Neural crest cell (in vitro differentiated cells): ENCODE measurements around the gene SEMA6D. TPM values are rescaled to one million over a fixed set of nuclear protein-coding genes. Genes with fewer than 3 reads are reported as not detected.

Source experiments
- DNase-seq: peaks from one replicate; pipeline ENCODE4 v3.0.0; 2021; ENCODE audit warnings: low read depth, mixed read lengths, low spot score
- H3K27ac Mint-ChIP-seq: one replicate; pipeline ENCODE4 v1.8.0; 2021; ENCODE audit warnings: mild to moderate bottlenecking, mixed read lengths; ENCODE audit not compliant: unreplicated experiment
- H3K27me3 Mint-ChIP-seq: 2 replicates; pipeline ENCODE4 v1.8.0; 2021; ENCODE audit warnings: low read depth, mild to moderate bottlenecking, mixed read lengths
- H3K36me3 Mint-ChIP-seq: 2 replicates; pipeline ENCODE4 v1.8.0; 2021; ENCODE audit warnings: low read depth, mild to moderate bottlenecking, mixed read lengths
- H3K4me1 Mint-ChIP-seq: 2 replicates; pipeline ENCODE4 v1.8.0; 2021; ENCODE audit warnings: mixed read lengths
- H3K4me3 Mint-ChIP-seq: one replicate; pipeline ENCODE4 v1.8.0; 2021; ENCODE audit warnings: mild to moderate bottlenecking, mixed read lengths
- H3K9me3 Mint-ChIP-seq: 2 replicates; pipeline ENCODE4 v1.8.0; 2021; ENCODE audit warnings: mixed read lengths
- total RNA-seq: library from RNA; stranded (reverse); gene quantifications from 2 replicates; pipeline ENCODE4 v1.2.1, GENCODE V29; 2021
- TF ChIP-seq, protein P1 (sequence below): fragments of 200-600 bp; sonication (generic); conservative IDR thresholded peaks from 2 replicates; pipeline ENCODE4 v1.5.0; 2021; ENCODE audit warnings: antibody characterized with exemption, mild to moderate bottlenecking

SEMA6D gene
- total RNA-seq, 1 donor from 2014 or later, result 11.1 TPM

DNA sequence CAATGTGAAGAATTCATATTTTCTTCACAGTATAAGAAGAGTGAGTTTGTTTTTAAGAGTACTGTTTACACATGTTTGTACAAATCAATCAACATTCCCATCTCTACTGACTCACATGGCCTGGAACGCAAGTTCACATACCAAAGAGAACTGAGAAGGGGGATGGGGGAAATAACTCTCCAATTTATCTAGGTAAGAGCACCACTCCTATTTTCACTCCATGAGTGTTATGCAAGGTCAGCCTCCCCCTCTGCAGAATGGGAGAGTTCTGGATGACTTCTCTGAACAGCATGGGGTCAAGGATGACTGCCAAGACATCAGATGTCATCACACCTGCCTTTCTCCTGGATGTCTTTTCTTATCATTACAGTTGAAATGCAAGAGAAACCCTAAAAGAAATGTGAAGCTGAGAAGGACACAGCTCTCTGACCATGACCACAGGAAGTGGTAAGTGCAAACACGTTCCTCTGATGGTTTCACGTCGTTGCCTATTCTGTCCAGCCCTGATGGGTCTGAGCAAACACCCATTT is 95.2 kb downstream of the SEMA6D start:
- no peaks in the 10 kb centered on the region for H3K27me3 Mint-ChIP-seq
- TF ChIP-seq, protein P1, sequence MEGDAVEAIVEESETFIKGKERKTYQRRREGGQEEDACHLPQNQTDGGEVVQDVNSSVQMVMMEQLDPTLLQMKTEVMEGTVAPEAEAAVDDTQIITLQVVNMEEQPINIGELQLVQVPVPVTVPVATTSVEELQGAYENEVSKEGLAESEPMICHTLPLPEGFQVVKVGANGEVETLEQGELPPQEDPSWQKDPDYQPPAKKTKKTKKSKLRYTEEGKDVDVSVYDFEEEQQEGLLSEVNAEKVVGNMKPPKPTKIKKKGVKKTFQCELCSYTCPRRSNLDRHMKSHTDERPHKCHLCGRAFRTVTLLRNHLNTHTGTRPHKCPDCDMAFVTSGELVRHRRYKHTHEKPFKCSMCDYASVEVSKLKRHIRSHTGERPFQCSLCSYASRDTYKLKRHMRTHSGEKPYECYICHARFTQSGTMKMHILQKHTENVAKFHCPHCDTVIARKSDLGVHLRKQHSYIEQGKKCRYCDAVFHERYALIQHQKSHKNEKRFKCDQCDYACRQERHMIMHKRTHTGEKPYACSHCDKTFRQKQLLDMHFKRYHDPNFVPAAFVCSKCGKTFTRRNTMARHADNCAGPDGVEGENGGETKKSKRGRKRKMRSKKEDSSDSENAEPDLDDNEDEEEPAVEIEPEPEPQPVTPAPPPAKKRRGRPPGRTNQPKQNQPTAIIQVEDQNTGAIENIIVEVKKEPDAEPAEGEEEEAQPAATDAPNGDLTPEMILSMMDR, result no peak
- H3K27ac Mint-ChIP-seq, result no peak overlapping the region
- H3K36me3 Mint-ChIP-seq, result no peaks in the 10 kb centered on the region
- no peaks in the 10 kb centered on the region for H3K9me3 Mint-ChIP-seq
- H3K4me3 Mint-ChIP-seq, result no peak overlapping the region
- DNase-seq, result no peak
- peaks cover 6% of the 10 kb centered on the region for H3K4me1 Mint-ChIP-seq

DNA sequence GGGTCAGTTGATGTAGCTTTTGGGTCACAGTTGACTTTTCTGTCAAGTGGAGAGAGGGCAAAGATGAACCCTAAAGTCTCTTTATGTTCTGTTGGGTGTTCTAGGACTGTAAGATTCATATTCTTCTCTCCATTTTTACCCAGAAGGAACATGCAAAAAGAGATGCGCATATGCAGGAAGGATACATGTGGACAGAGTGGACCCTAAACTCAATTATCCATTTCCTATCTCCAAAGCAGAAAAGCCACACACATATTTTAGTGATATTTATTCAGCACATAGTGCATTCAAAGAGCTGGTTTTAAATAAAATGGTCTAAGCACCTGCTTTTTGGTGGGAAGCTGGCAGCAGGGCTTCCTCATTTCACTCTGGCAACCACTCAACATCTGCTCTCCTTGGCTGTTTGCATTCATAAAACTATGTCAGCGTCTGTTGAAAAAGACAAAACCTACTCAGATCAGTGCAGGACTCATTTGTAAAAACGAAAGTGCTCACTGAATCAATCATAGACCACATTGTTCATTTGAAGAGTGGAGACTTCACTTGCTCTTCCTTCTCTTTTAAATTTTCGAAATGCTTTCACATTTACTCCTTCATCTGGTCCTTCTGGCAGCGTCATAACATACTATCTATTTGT is 96.6 kb downstream of the SEMA6D start:
- TF ChIP-seq, protein P1, result no peak
- H3K27me3 Mint-ChIP-seq, result no peaks in the 10 kb centered on the region
- peaks cover 19% of the 10 kb centered on the region for H3K4me1 Mint-ChIP-seq
- no peak overlapping the region for H3K4me3 Mint-ChIP-seq
- DNase-seq, result no peak
- no peak overlapping the region for H3K27ac Mint-ChIP-seq
- no peaks in the 10 kb centered on the region for H3K9me3 Mint-ChIP-seq
- no peaks in the 10 kb centered on the region for H3K36me3 Mint-ChIP-seq

DNA sequence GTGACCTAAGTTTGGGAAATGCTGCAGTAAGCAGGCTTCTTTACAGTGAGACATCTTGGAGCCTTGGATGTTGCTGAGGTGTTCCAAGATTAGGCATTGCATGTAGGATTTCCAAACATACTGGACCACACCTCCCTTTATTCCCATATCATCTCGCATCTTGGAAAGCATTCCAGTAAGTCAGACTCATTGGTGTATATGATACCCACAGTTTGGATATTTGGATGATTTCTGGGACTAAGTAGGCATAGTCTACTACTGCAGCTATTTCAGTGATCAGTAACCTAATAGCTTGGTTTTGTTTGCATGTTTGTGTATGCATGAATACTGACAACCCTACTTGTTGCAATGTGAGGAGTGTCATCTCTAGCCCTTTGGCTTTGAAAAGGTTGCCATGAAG is 97.3 kb downstream of the SEMA6D start:
- Mint-ChIP-seq H3K27ac (no peak overlapping the region), H3K4me1 (peaks cover 26% of the 10 kb centered on the region), H3K36me3 (no peaks in the 10 kb centered on the region), H3K9me3 (no peaks in the 10 kb centered on the region), H3K27me3 (no peaks in the 10 kb centered on the region), H3K4me3 (no peak overlapping the region)
- TF ChIP-seq, protein P1, result no peak
- DNase-seq, result no peak

DNA sequence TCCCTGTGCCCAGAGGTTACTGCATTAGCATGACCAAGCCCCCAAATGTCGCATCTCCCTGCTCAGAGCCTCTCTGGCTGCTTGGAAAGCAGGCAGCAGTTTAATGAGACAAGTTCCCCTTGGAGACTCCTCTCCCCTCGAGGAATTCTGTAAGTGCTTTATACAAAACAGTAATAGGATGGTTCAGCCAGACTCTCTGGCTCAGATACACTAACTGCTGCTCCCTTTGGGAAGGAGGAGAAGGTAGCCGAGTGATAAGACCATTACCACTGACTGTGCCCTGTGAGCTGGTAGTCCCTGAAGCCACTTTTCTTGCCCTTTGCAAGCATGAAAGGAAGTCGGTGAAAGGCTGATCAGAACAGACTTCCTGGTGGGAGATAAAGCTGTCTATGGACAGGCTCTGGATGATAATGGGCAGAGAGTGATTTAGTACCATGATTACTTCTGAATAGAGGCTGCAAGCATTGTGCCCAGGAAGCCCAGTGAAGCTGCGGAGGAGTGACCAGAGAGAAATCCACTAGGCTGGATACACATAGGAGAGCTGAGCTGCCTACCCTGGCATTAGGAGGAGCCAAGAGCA is 100.8 kb downstream of the SEMA6D start:
- Mint-ChIP-seq H3K36me3 (no peaks in the 10 kb centered on the region), H3K4me3 (no peak overlapping the region), H3K27ac (no peak overlapping the region), H3K4me1 (peaks cover 38% of the 10 kb centered on the region), H3K27me3 (no peaks in the 10 kb centered on the region), H3K9me3 (no peaks in the 10 kb centered on the region)
- TF ChIP-seq, protein P1, result no peak
- DNase-seq, result no peak

DNA sequence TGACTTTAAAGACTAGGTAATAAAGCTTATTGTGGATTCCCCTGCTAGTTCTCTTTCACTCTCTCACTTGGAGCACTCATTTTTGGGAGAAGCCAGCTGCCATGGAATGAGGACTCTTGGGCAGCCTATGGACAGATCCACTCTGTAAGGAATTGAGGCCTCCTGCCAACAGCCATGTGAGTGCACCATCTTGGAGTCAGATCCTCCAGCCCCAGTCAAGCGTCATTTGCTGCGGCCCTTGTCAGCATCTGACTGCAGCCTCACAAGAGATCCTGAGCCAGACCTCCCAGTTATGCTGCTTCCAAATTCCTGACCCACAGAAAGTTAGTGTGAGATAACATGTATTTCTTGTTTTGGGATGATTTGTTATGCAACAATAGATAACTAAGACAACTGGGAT is 101.9 kb downstream of the SEMA6D start:
- no peak overlapping the region for H3K27ac Mint-ChIP-seq
- H3K4me3 Mint-ChIP-seq, result no peak overlapping the region
- H3K27me3 Mint-ChIP-seq, result no peaks in the 10 kb centered on the region
- peaks cover 38% of the 10 kb centered on the region for H3K4me1 Mint-ChIP-seq
- TF ChIP-seq, protein P1, result no peak
- H3K36me3 Mint-ChIP-seq, result no peaks in the 10 kb centered on the region
- DNase-seq, result no peak
- H3K9me3 Mint-ChIP-seq, result no peaks in the 10 kb centered on the region
